HepG2 (cell line): ENCODE data around the gene TRPC4AP. TPM values are rescaled to one million over a fixed set of nuclear protein-coding genes. Genes with fewer than 3 reads are reported as not detected.

Experiments
- ATAC-seq: fragments of 200-7000 bp; cut with Tn5 transposase; 3 replicates; pipeline ENCODE4 v1.9.1; 2020; ENCODE audit warnings: mild to moderate bottlenecking, moderate library complexity
- BruUV-seq: library from RNA; stranded (reverse); fragments of 400-500 nt; replicated peaks from 2 replicates; lab custom pipeline; 2021; lab: Mats Ljungman, UMichigan
- CTCF ChIA-PET: fragments of 300-600 bp; formaldehyde crosslinking; extraction: SDS; loops from one replicate; lab custom pipeline; 2021; ENCODE audit warnings: low total read pairs, inconsistent platforms, low intra/inter-chr PET ratio; lab: Yijun Ruan, JAX
- POLR2A ChIA-PET: fragments of 350-600 bp; sonication (Branson Sonifier 250); formaldehyde crosslinking; loops from one replicate; lab custom pipeline; 2020; ENCODE audit warnings: antibody characterized with exemption, inconsistent platforms; lab: Yijun Ruan, JAX
- DNase-seq: peaks from one replicate; pipeline ENCODE4 v3.0.0-alpha.2; 2015; ENCODE audit warnings: low spot score
- FAIRE-seq: peaks from 3 replicates; lab custom pipeline; 2011; peaks lifted over from hg19 to GRCh38; lab: Jason Lieb, UNC
- H2AFZ ChIP-seq: one replicate; pipeline ENCODE4 v1.6.1; 2011; ENCODE audit warnings: low read length, inconsistent platforms
- H3K27ac ChIP-seq: fragments of 300-600 bp; 3 replicates; pipeline ENCODE4 v1.8.0; 2011; ENCODE audit warnings: mixed run types, mild to moderate bottlenecking, mixed read lengths, low read length, inconsistent platforms; ENCODE audit not compliant: insufficient read depth; ENCODE audit errors: extremely low read length
- H3K27me3 ChIP-seq, 2 experiments: fragments of 200-600 bp in 1 of 2; 2 replicates in 1 of 2; 3 replicates in 1 of 2; pipeline versions ENCODE4 v1.6.0 to v1.8.0; 2011; ENCODE audit warnings: low read length in 2 of 2, mild to moderate bottlenecking in 2 of 2, moderate library complexity in 2 of 2, inconsistent platforms in 1 of 2; ENCODE audit not compliant: insufficient read depth in 2 of 2, control insufficient read depth in 1 of 2
- H3K36me3 ChIP-seq, 2 experiments: fragments of 200-600 bp in 1 of 2; replicated peaks in 1 of 2; 2 replicates in 1 of 2; 3 replicates in 1 of 2; pipeline versions ENCODE4 v1.5.1 to v1.8.0; 2011; ENCODE audit warnings: low read length in 2 of 2, inconsistent platforms in 1 of 2; ENCODE audit not compliant: insufficient read depth in 2 of 2, control insufficient read depth in 1 of 2
- H3K4me1 ChIP-seq: 2 replicates; pipeline ENCODE4 v1.5.1; 2012; ENCODE audit warnings: low read length, inconsistent platforms; ENCODE audit not compliant: insufficient read depth
- H3K4me2 ChIP-seq: 2 replicates; pipeline ENCODE4 v1.6.0; 2011; ENCODE audit warnings: low read depth, low read length, inconsistent platforms
- H3K4me3 ChIP-seq, 3 experiments: fragments of 200-600 bp in 1 of 3; sonication (generic), shearing (Covaris generic) in 1 of 3; replicated peaks in 1 of 3; 2 replicates each; pipeline ENCODE4 v1.5.1; 2011 to 2016; ENCODE audit warnings: low read length in 3 of 3, inconsistent platforms in 2 of 3, low read depth in 2 of 3, mild to moderate bottlenecking in 2 of 3, control low read depth in 1 of 3, mixed read lengths in 1 of 3; ENCODE audit not compliant: insufficient read depth in 1 of 3
- H3K79me2 ChIP-seq: one replicate; pipeline ENCODE4 v1.6.1; 2011; ENCODE audit warnings: low read length, inconsistent platforms; ENCODE audit not compliant: insufficient read depth
- H3K9ac ChIP-seq: 2 replicates; pipeline ENCODE4 v1.6.0; 2011; ENCODE audit warnings: mild to moderate bottlenecking, low read depth, low read length, inconsistent platforms; ENCODE audit not compliant: insufficient read depth
- H3K9me3 ChIP-seq: 2 replicates; pipeline ENCODE4 v1.5.1; 2012; ENCODE audit warnings: mild to moderate bottlenecking, low read length
- H4K20me1 ChIP-seq: 2 replicates; pipeline ENCODE4 v1.6.0; 2011; ENCODE audit warnings: inconsistent platforms, mild to moderate bottlenecking, low read length, moderate library complexity; ENCODE audit not compliant: insufficient read depth
- HNF4G ChIP-seq, 2 experiments: sonication (generic) in 1 of 2; formaldehyde crosslinking in 1 of 2; IDR thresholded peaks; 2 replicates each; pipeline versions ENCODE4 v1.4.0 to v1.6.1; 2011 to 2020; ENCODE audit warnings: borderline replicate concordance in 2 of 2, low read depth in 2 of 2, mild to moderate bottlenecking in 2 of 2, low read length in 1 of 2, missing genetic modification reagents in 1 of 2, moderate library complexity in 1 of 2
- HOXA3 ChIP-seq: sonication (generic); formaldehyde crosslinking; IDR thresholded peaks from 2 replicates; pipeline ENCODE4 v1.5.0; 2020; ENCODE audit warnings: missing genetic modification reagents
- YEATS4 ChIP-seq: sonication (generic); formaldehyde crosslinking; IDR thresholded peaks from 2 replicates; pipeline ENCODE4 v1.4.0; 2020; ENCODE audit warnings: missing genetic modification reagents, borderline replicate concordance
- ZFY ChIP-seq: sonication (generic); formaldehyde crosslinking; IDR thresholded peaks from 2 replicates; pipeline ENCODE4 v1.4.0; 2020; ENCODE audit warnings: missing genetic modification reagents
- ZNF180 ChIP-seq: sonication (generic); formaldehyde crosslinking; IDR thresholded peaks from 2 replicates; pipeline ENCODE4 v1.4.0; 2020; ENCODE audit warnings: low read depth, missing genetic modification reagents, borderline replicate concordance
- ZNF557 ChIP-seq: sonication (generic); formaldehyde crosslinking; IDR thresholded peaks from 2 replicates; pipeline ENCODE4 v1.4.0; 2020; ENCODE audit warnings: missing genetic modification reagents
- ZNF678 ChIP-seq: sonication (generic); formaldehyde crosslinking; IDR thresholded peaks from 2 replicates; pipeline ENCODE4 v1.4.0; 2020; ENCODE audit warnings: mild to moderate bottlenecking, missing genetic modification reagents
- ZNF766 ChIP-seq: sonication (generic); formaldehyde crosslinking; IDR thresholded peaks from 2 replicates; pipeline ENCODE4 v1.5.0; 2020; ENCODE audit warnings: missing genetic modification reagents, borderline replicate concordance
- WGBS: methylation state at CpG from one replicate; pipeline ENCODE4 v1.1.6; 2017; ENCODE audit warnings: low lambda C conversion rate; 5-methylcytosine and 5-hydroxymethylcytosine counted together
- in situ Hi-C: cut with HindIII; loops from 2 replicates; pipeline ENCODE4 v1.10.0; 2017; ENCODE audit warnings: low pct_unique_long_range_greater_than_20kb; ENCODE audit not compliant: extremely low pct_ligation_motif_present
- intact Hi-C: fragments of 100-400 bp; cut with micrococcal nuclease; formaldehyde crosslinking; loops from one replicate; pipeline ENCODE4 v1.10.0; 2022; ENCODE audit not compliant: unreplicated experiment
- polyA plus RNA-seq, 8 experiments: library from polyadenylated mRNA; depleted of rRNA in 3 of 8; stranded (reverse) in 7 of 8; unstranded in 1 of 8; fragments of >200 nt; fragmentation: Illumina TruSeq in 4 of 8; extraction: Trizol in 4 of 8; gene quantifications; 2 replicates each; pipeline versions ENCODE4 v1.2.1 to v1.2.3, GENCODE V29; 2011 to 2016; ENCODE audit warnings: low read depth in 4 of 8, missing spikeins in 1 of 8, mixed read lengths in 1 of 8; ENCODE audit not compliant: insufficient read depth in 1 of 8
- total RNA-seq, 5 experiments: library from RNA; depleted of rRNA; stranded (reverse); fragments of >200 nt; fragmentation: Illumina TruSeq; extraction: Trizol; gene quantifications; 2 replicates each; pipeline ENCODE4 v1.2.3, GENCODE V29; 2016; ENCODE audit warnings: low read depth in 1 of 5
- TF ChIP-seq, protein P1 (sequence below): IDR thresholded peaks from 2 replicates; pipeline ENCODE4 v1.6.1; 2012; ENCODE audit warnings: low read length, improper control_type of control experiment
- TF ChIP-seq, protein P2 (sequence below): sonication (generic); formaldehyde crosslinking; conservative IDR thresholded peaks from 2 replicates; pipeline ENCODE4 v1.8.0; 2022; ENCODE audit warnings: low read depth, missing genetic modification reagents

The TRPC4AP gene
- total and polyA plus RNA-seq, 2 of the 13 experiments (the other 11 are each of a cell fraction or from before 2014, with no cell fraction given) = 136 to 137 TPM

DNA sequence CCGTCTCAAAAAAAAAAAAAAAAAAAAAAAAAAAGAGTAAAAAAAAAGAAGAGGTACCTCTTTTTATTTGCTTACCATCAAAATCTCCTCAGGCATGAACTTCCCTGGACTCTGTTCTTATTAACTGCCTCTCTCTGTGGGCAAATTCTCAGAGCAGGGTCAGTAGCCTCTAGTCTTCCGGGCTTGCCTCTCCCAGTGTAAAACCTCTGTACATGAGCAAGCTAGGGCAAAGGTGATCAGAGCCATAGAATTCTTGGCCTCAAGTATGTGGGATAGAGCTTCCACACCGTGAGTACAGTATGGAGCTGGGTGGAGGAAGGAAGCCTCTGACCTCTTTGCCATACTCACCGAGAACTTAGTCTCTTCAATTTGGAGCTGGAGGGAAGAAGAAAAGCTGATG, 58.5 kb downstream of the TRPC4AP start:
- WGBS = 90% methylated on average over 4 of the region's 4 CpGs
- DNase-seq (no peak), ATAC-seq (peak; percentile 36; the same call in 1 of the 3 replicates), FAIRE-seq (no peak)
- Histone ChIP-seq H3K27ac (no peak overlapping the region), H3K9ac (no peak overlapping the region), H3K9me3 (no peaks in the 10 kb centered on the region), H3K27me3 (no peaks in the 10 kb centered on the region), H3K4me2 (no peak overlapping the region), H2AFZ (no peak overlapping the region), H3K36me3 (peaks cover 35 to 78% of the 10 kb centered on the region in 2 experiments), H4K20me1 (0 out of 2 replicates have a peak, but pooled peaks cover 2% of the 10 kb centered on the region), H3K4me1 (no peaks in the 10 kb centered on the region), H3K79me2 (no peaks in the 10 kb centered on the region), H3K4me3 (no peak overlapping the region)
- in situ Hi-C loops = no loop called here
- BruUV-seq = no TSS peak
- intact Hi-C loops = no loop called here
- CTCF ChIA-PET = no interaction called here
- POLR2A ChIA-PET = interaction anchor here (0.6 kb wide), 1 partner anchor 19 kb away, joined by 3 read pairs; no protein-coding TSS in a partner anchor
- TF ChIP-seq ZFY = no peak
- TF ChIP-seq, protein P1, sequence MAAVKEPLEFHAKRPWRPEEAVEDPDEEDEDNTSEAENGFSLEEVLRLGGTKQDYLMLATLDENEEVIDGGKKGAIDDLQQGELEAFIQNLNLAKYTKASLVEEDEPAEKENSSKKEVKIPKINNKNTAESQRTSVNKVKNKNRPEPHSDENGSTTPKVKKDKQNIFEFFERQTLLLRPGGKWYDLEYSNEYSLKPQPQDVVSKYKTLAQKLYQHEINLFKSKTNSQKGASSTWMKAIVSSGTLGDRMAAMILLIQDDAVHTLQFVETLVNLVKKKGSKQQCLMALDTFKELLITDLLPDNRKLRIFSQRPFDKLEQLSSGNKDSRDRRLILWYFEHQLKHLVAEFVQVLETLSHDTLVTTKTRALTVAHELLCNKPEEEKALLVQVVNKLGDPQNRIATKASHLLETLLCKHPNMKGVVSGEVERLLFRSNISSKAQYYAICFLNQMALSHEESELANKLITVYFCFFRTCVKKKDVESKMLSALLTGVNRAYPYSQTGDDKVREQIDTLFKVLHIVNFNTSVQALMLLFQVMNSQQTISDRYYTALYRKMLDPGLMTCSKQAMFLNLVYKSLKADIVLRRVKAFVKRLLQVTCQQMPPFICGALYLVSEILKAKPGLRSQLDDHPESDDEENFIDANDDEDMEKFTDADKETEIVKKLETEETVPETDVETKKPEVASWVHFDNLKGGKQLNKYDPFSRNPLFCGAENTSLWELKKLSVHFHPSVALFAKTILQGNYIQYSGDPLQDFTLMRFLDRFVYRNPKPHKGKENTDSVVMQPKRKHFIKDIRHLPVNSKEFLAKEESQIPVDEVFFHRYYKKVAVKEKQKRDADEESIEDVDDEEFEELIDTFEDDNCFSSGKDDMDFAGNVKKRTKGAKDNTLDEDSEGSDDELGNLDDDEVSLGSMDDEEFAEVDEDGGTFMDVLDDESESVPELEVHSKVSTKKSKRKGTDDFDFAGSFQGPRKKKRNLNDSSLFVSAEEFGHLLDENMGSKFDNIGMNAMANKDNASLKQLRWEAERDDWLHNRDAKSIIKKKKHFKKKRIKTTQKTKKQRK = no peak
- TF ChIP-seq HNF4G (IDR thresholded peaks at IDR 0.05; ENCODE audit: borderline replicate concordance, low read depth, low read length) = no peak
- no peak for TF ChIP-seq HNF4G (CRISPR knock-in tag; IDR thresholded peaks at IDR 0.05; ENCODE audit: borderline replicate concordance, low read depth)
- TF ChIP-seq ZNF557 (CRISPR knock-in tag) = no peak
- no peak for TF ChIP-seq ZNF766 (CRISPR knock-in tag)
- TF ChIP-seq ZNF180 (CRISPR knock-in tag) = no peak
- TF ChIP-seq HOXA3 = no peak
- TF ChIP-seq YEATS4 (CRISPR knock-in tag) = no peak
- TF ChIP-seq ZNF678 (CRISPR knock-in tag) = no peak
- TF ChIP-seq, protein P2, sequence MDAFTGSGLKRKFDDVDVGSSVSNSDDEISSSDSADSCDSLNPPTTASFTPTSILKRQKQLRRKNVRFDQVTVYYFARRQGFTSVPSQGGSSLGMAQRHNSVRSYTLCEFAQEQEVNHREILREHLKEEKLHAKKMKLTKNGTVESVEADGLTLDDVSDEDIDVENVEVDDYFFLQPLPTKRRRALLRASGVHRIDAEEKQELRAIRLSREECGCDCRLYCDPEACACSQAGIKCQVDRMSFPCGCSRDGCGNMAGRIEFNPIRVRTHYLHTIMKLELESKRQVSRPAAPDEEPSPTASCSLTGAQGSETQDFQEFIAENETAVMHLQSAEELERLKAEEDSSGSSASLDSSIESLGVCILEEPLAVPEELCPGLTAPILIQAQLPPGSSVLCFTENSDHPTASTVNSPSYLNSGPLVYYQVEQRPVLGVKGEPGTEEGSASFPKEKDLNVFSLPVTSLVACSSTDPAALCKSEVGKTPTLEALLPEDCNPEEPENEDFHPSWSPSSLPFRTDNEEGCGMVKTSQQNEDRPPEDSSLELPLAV (CRISPR knock-in tag) = no peak
